HG02870 (cell line): ENCODE data around the gene CHST7.
A peak's percentile ranks its signal among the peaks of the same experiment; 100 is the strongest.

Experiments
- ATAC-seq: cut with Tn5 transposase; IDR thresholded peaks from one replicate; pipeline ENCODE4 v1.9.1; 2021; ENCODE audit warnings: mild to moderate bottlenecking, moderate library complexity; ENCODE audit not compliant: unreplicated experiment

The CHST7 gene

GRCh38 chrX:46602468-46603102 lies 29.0 kb downstream of the CHST7 start:
- no peak for ATAC-seq

- ATAC-seq: no peak
Observed at GRCh38 chrX:46607916-46608315, 34.4 kb downstream of the CHST7 start.

GRCh38 chrX:46610070-46610658 lies 36.6 kb downstream of the CHST7 start:
- ATAC-seq: no peak

- no peak for ATAC-seq
Observed at GRCh38 chrX:46611658-46612362, 38.2 kb downstream of the CHST7 start.

- ATAC-seq: no peak
Observed at GRCh38 chrX:46617906-46618305, 44.3 kb downstream of the CHST7 start.

- no peak for ATAC-seq
Observed at GRCh38 chrX:46618947-46619346, 45.4 kb downstream of the CHST7 start.

- ATAC-seq: no peak
Observed at GRCh38 chrX:46620505-46620904, 46.9 kb downstream of the CHST7 start.

GRCh38 chrX:46621572-46621971 lies 48.0 kb downstream of the CHST7 start:
- ATAC-seq: no peak

- ATAC-seq: no peak
Observed at GRCh38 chrX:46624090-46624786, 50.7 kb downstream of the CHST7 start.

GRCh38 chrX:46626566-46626965 lies 53.0 kb downstream of the CHST7 start:
- no peak for ATAC-seq

GRCh38 chrX:46627062-46627461 lies 53.5 kb downstream of the CHST7 start:
- no peak for ATAC-seq

- ATAC-seq: no peak
Observed at GRCh38 chrX:46627711-46628419, 54.3 kb downstream of the CHST7 start.

- ATAC-seq: peak; percentile 91
Observed at GRCh38 chrX:46628460-46629371, 55.2 kb downstream of the CHST7 start.

- ATAC-seq: no peak
Observed at GRCh38 chrX:46630141-46630540, 56.6 kb downstream of the CHST7 start.

- ATAC-seq: no peak
Observed at GRCh38 chrX:46634577-46634976, 61.0 kb downstream of the CHST7 start.

GRCh38 chrX:46635186-46635585 lies 61.6 kb downstream of the CHST7 start:
- ATAC-seq: no peak

GRCh38 chrX:46636223-46636622 lies 62.7 kb downstream of the CHST7 start:
- ATAC-seq: peak; percentile 37

- peak; percentile 67 for ATAC-seq
Observed at GRCh38 chrX:46637938-46638337, 64.4 kb downstream of the CHST7 start.

- no peak for ATAC-seq
Observed at GRCh38 chrX:46642145-46642544, 68.6 kb downstream of the CHST7 start.

- ATAC-seq: no peak
Observed at GRCh38 chrX:46643636-46644035, 70.1 kb downstream of the CHST7 start.
